K562 (cell line): Measurements from ENCODE around the gene PRDM15. TPM values are rescaled to one million over a fixed set of nuclear protein-coding genes. Genes with fewer than 3 reads are reported as not detected.

Source experiments
- polyA plus RNA-seq, 8 experiments: library from polyadenylated mRNA; depleted of rRNA in 4 of 8; stranded (reverse) in 5 of 8; unstranded in 3 of 8; fragments of >200 nt; fragmentation: Nextera tagmentation in 2 of 8; fragmentation: Illumina TruSeq in 1 of 8; extraction: Ambion mirVana in 2 of 8; extraction: Trizol in 1 of 8; gene quantifications; 2 replicates each; pipeline versions ENCODE4 v1.2.1 to v1.2.3, GENCODE V29; 2011 to 2014; ENCODE audit warnings: inconsistent platforms in 1 of 8, missing spikeins in 1 of 8
- total RNA-seq, 7 experiments: library from RNA; depleted of rRNA in 6 of 7; stranded (reverse); fragments of >200 nt in 6 of 7; fragmentation: Illumina TruSeq in 2 of 7; extraction: Trizol in 2 of 7; gene quantifications; 2 replicates each; pipeline versions ENCODE4 v1.2.1 to v1.2.3, GENCODE V29; 2011 to 2021; ENCODE audit warnings: low replicate concordance in 1 of 7
- TF ChIP-seq, protein P1 (sequence below), 2 experiments: fragments of 450-650 bp; formaldehyde crosslinking in 1 of 2; IDR thresholded peaks; 2 replicates each; pipeline versions ENCODE4 v1.4.0 to v1.6.1; 2014 to 2020; ENCODE audit warnings: mild to moderate bottlenecking in 2 of 2, borderline replicate concordance in 1 of 2, low read depth in 1 of 2

The PRDM15 gene
- total and polyA plus RNA-seq, 9 of the 15 experiments (the other 6 are each of a cell fraction or from before 2014, with no cell fraction given): 0.93 to 9.2 (median 6.2) TPM

DNA sequence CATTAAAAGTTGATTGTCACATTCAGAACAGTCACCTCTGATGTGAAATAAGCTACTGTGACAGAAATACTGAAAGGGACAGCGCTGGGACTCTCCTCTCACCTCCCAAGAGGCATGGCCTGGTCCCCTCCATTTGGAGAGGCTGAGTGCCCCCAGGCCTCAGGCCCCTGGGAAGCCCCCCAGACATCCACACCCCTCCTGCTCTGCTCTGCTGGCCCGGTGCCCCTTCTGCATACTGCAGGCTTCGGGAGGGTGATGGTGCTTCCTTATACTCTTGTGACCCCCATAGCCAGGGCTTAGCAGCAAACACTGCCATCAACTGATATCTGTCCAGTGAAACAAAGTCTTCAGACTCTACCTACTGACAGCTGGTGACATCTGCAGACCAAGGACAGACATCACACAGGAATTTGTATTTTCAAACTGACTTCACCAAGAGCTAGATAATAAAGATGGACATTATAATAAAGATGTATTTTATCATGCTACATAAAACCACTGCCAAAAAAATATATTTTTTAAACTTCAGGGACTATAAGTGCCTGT, 37.8 kb upstream of the PRDM15 start (continued):
- TF ChIP-seq, protein P1, sequence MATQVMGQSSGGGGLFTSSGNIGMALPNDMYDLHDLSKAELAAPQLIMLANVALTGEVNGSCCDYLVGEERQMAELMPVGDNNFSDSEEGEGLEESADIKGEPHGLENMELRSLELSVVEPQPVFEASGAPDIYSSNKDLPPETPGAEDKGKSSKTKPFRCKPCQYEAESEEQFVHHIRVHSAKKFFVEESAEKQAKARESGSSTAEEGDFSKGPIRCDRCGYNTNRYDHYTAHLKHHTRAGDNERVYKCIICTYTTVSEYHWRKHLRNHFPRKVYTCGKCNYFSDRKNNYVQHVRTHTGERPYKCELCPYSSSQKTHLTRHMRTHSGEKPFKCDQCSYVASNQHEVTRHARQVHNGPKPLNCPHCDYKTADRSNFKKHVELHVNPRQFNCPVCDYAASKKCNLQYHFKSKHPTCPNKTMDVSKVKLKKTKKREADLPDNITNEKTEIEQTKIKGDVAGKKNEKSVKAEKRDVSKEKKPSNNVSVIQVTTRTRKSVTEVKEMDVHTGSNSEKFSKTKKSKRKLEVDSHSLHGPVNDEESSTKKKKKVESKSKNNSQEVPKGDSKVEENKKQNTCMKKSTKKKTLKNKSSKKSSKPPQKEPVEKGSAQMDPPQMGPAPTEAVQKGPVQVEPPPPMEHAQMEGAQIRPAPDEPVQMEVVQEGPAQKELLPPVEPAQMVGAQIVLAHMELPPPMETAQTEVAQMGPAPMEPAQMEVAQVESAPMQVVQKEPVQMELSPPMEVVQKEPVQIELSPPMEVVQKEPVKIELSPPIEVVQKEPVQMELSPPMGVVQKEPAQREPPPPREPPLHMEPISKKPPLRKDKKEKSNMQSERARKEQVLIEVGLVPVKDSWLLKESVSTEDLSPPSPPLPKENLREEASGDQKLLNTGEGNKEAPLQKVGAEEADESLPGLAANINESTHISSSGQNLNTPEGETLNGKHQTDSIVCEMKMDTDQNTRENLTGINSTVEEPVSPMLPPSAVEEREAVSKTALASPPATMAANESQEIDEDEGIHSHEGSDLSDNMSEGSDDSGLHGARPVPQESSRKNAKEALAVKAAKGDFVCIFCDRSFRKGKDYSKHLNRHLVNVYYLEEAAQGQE (IDR thresholded peaks at IDR 0.05; ENCODE audit: borderline replicate concordance): peak; percentile 23; the same call in 1 of the 2 replicates
- TF ChIP-seq, protein P1 (CRISPR knock-in tag; IDR thresholded peaks at IDR 0.05; ENCODE audit: low read depth): no peak
